NT2/D1 (cell line): ENCODE data around the gene ZSCAN10.

Experiments used
- SUZ12 ChIP-seq: IDR thresholded peaks from 2 replicates; pipeline ENCODE4 v1.6.1; 2011; ENCODE audit not compliant: insufficient read length, insufficient read depth; ENCODE audit errors: extremely low read depth
- YY1 ChIP-seq: IDR thresholded peaks from 2 replicates; pipeline ENCODE4 v1.6.1; 2011; ENCODE audit not compliant: insufficient read length, insufficient read depth
- ZNF274 ChIP-seq: IDR thresholded peaks from 2 replicates; pipeline ENCODE4 v1.6.1; 2011; ENCODE audit warnings: mild to moderate bottlenecking, low read depth, low read length

- no peak for TF ChIP-seq ZNF274
- TF ChIP-seq SUZ12, result no peak
- peak; percentile 4 for TF ChIP-seq YY1
Measured at GRCh38 chr16:3099395-3099731, 269 bp upstream of the ZSCAN10 start.
